ENCODE results near the gene TUNAR.

DNA sequence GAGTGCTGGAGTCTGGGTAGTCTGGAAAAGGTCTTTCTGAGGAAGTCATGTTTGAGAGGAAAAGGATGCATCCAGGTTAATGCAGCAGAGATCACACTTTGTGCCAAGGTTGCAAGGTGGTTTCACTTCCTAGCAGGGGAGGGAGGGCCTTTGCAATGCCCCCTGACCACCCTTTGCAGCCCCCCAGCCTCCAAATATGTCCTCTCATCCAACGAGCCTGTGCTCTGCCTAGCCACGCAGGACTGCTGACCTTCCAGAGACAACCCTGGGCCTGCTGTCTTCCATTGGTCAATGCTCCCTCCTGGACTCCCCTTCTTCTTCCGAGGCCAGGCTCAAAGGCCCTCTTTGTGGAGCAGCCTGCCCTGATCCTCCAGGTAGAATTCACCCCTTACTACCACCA is 47.3 kb upstream of the TUNAR start:
- TF ChIP-seq, protein P1, sequence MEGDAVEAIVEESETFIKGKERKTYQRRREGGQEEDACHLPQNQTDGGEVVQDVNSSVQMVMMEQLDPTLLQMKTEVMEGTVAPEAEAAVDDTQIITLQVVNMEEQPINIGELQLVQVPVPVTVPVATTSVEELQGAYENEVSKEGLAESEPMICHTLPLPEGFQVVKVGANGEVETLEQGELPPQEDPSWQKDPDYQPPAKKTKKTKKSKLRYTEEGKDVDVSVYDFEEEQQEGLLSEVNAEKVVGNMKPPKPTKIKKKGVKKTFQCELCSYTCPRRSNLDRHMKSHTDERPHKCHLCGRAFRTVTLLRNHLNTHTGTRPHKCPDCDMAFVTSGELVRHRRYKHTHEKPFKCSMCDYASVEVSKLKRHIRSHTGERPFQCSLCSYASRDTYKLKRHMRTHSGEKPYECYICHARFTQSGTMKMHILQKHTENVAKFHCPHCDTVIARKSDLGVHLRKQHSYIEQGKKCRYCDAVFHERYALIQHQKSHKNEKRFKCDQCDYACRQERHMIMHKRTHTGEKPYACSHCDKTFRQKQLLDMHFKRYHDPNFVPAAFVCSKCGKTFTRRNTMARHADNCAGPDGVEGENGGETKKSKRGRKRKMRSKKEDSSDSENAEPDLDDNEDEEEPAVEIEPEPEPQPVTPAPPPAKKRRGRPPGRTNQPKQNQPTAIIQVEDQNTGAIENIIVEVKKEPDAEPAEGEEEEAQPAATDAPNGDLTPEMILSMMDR (IDR thresholded peaks at IDR 0.05 in 2 of 3, conservative IDR thresholded peaks at IDR 0.05 in 1 of 3; ENCODE audit: insufficient read depth in 2 of 3, low read depth in 1 of 3, low read length in 3 of 3), result no peak
- TF ChIP-seq ZNF384 (IDR thresholded peaks at IDR 0.05; ENCODE audit: low read depth, low read length) (no peak), CBFB (CRISPR knock-in tag; IDR thresholded peaks at IDR 0.05) (no peak), MAFK (IDR thresholded peaks at IDR 0.05; ENCODE audit: low read length) (no peak), ZNF184 (CRISPR knock-in tag; IDR thresholded peaks at IDR 0.05) (no peak), SMARCC2 (IDR thresholded peaks at IDR 0.05; ENCODE audit: low read depth) (no peak), KDM1A (IDR thresholded peaks at IDR 0.05) (no peak)
- TF ChIP-seq, protein P2, sequence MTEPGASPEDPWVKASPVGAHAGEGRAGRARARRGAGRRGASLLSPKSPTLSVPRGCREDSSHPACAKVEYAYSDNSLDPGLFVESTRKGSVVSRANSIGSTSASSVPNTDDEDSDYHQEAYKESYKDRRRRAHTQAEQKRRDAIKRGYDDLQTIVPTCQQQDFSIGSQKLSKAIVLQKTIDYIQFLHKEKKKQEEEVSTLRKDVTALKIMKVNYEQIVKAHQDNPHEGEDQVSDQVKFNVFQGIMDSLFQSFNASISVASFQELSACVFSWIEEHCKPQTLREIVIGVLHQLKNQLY (CRISPR knock-in tag; conservative IDR thresholded peaks at IDR 0.05), result no peak
